Ishikawa (cell line): ENCODE results near the gene ADAP1.

Experiments
- CEBPB ChIP-seq: IDR thresholded peaks from 2 replicates; pipeline ENCODE4 v1.6.1; 2012
- CREB1 ChIP-seq: IDR thresholded peaks from 2 replicates; pipeline ENCODE4 v1.6.1; 2012; ENCODE audit warnings: low read depth
- EP300 ChIP-seq: IDR thresholded peaks from 2 replicates; pipeline ENCODE4 v1.6.1; 2012; ENCODE audit warnings: borderline replicate concordance
- FOXM1 ChIP-seq: IDR thresholded peaks from 2 replicates; pipeline ENCODE4 v1.6.1; 2012; ENCODE audit warnings: low read depth, borderline replicate concordance
- NFIC ChIP-seq: IDR thresholded peaks from 2 replicates; pipeline ENCODE4 v1.6.1; 2012
- RAD21 ChIP-seq: IDR thresholded peaks from 2 replicates; pipeline ENCODE4 v1.6.1; 2012; ENCODE audit warnings: low read depth
- TAF1 ChIP-seq: IDR thresholded peaks from 2 replicates; pipeline ENCODE4 v1.6.1; 2012; ENCODE audit warnings: low read depth, mild to moderate bottlenecking
- ZBTB7A ChIP-seq: IDR thresholded peaks from 2 replicates; pipeline ENCODE4 v1.6.1; 2012; ENCODE audit warnings: low read depth
- TF ChIP-seq, protein P1 (sequence below): IDR thresholded peaks from 2 replicates; pipeline ENCODE4 v1.6.1; 2012

DNA sequence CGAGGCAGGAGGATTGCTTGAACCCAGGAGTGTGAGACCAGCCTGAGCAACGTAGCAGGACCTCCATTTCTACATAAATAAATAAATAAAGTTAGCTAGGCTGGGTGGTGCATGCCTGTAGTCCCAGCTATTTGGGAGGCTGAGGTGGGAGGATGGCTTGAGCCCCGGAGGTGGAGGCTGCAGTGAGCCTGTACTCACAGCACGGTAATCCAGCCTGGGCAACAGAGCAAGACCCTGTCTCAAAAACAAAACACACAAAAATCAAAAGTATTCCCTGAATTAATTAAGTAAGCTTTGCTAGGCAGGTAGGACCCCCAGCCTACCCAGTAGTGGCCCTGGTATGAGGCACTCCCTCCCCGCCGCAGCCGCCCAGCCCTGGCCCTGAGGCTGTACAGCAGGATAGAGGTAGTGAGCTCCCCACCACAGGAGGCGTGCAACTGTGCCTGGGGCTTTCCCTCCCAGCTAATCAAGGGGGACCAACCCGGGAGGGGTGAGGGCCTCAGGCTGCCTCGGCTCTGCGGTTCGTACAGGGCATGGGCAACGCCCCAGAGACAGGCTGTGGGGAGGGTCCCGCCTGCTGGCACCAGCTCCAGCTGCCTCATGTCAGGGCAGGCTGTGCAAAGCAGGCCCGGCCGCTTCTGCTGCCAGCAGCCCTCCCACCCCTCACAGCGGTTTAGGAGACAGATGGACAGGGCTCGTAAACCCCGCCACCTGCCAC lies 27.5 kb upstream of the ADAP1 start:
- TF ChIP-seq EP300: no peak
- TF ChIP-seq CEBPB: no peak
- no peak for TF ChIP-seq TAF1
- no peak for TF ChIP-seq NFIC
- no peak for TF ChIP-seq CREB1
- TF ChIP-seq, protein P1, sequence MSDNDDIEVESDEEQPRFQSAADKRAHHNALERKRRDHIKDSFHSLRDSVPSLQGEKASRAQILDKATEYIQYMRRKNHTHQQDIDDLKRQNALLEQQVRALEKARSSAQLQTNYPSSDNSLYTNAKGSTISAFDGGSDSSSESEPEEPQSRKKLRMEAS: no peak
- no peak for TF ChIP-seq FOXM1
- TF ChIP-seq RAD21: no peak
- TF ChIP-seq ZBTB7A: no peak
